Frontal cortex (tissue), 1 donor: ENCODE results near the gene DCAF7. TPM values are rescaled to one million over a fixed set of nuclear protein-coding genes. Genes with fewer than 3 reads are reported as not detected.

Experiments used
- small RNA-seq: library from RNA; depleted of rRNA; stranded (forward); fragments of <200 nt; gene quantifications from one replicate; pipeline ENCODE3, GENCODE V24; 2014
- total RNA-seq: library from RNA; depleted of rRNA; stranded (reverse); fragments of >200 nt; gene quantifications from one replicate; pipeline ENCODE4 v1.2.3, GENCODE V29; 2014

DCAF7 gene
- total RNA-seq, 1 donor from 2014 or later: 26.1 TPM

Small RNA genes within 50 kb of the gene (small RNA-seq; reads per million reads assigned to genes)
- gene RNU6-288P: not detected

Other genes with a start within 250 kb of the DCAF7 start
- gene CYB561, start 104.2 kb upstream of the DCAF7 start, total RNA-seq: 15.9 TPM
- 4.5 TPM for gene ACE, start 73.4 kb upstream of the DCAF7 start, total RNA-seq
- gene KCNH6, start 27.1 kb upstream of the DCAF7 start, total RNA-seq: not detected
- 6.1 TPM for gene TACO1, start 50.4 kb downstream of the DCAF7 start, total RNA-seq
- 17.1 TPM for gene MAP3K3, start 71.9 kb downstream of the DCAF7 start, total RNA-seq
- 19.2 TPM for gene LIMD2, start 149.6 kb downstream of the DCAF7 start, total RNA-seq
- gene STRADA, start 191.3 kb downstream of the DCAF7 start, total RNA-seq: 19.6 TPM
- gene CCDC47, start 223.1 kb downstream of the DCAF7 start, total RNA-seq: 49.3 TPM
- 64.0 TPM for gene DDX42, start 223.7 kb downstream of the DCAF7 start, total RNA-seq